HG02759 (cell line): ENCODE measurements around the gene RPL27A.

Source experiments
- ATAC-seq: cut with Tn5 transposase; IDR thresholded peaks from one replicate; pipeline ENCODE4 v1.9.1; 2021; ENCODE audit warnings: mild to moderate bottlenecking, moderate library complexity; ENCODE audit not compliant: unreplicated experiment

Gene RPL27A

DNA sequence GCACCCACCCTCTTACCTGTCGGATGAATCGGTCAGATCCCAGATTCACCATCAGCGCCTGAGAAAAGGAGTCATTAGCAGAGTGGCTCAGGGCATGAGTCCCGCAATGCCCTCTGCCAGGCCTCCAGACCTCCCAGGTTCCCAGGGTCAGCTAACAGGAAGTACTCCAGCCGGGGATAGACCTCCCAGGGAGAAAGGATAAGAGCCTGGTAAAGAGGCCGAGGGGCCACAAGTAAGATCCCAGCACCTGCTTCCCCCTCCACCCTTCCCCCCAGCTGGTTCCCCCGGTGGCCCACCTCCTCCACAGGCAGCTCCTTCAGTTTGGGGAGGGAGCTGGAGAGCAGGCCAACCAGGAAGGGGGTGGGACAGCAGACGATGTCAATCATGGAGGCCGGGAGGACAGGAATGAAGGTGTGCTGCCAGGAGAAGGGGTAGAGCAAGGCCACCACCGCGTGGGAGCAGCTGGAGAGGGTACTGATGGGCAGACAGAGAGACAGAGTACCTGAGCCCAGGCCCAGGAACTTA lies 16.4 kb downstream of the RPL27A start:
- no peak for ATAC-seq

- no peak for ATAC-seq
Observed at GRCh38 chr11:8699903-8700302, 17.3 kb downstream of the RPL27A start.

GRCh38 chr11:8701891-8702597 lies 19.5 kb downstream of the RPL27A start:
- ATAC-seq = no peak

- no peak for ATAC-seq
Observed at GRCh38 chr11:8702598-8702915, 20.0 kb downstream of the RPL27A start.

DNA sequence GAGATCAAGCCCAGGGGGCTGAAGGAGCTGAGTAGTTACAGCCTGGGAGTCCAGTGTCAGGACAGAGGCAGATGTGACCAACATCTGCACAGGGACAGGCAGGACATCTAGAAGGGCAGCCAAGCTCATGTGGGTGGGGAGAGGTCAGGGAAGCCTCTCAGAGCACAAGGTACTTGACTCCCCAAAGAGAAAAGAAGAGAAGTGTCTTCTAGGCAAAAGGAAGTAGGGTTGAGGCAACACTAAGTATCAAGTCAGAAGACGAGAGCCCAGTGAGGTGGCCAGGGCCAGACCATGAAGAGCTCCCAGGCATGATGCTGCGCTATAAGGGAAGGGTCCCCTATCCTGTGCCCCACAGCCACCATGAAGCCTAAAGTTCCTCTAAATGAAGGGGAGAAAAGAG lies 21.5 kb downstream of the RPL27A start:
- ATAC-seq = no peak

DNA sequence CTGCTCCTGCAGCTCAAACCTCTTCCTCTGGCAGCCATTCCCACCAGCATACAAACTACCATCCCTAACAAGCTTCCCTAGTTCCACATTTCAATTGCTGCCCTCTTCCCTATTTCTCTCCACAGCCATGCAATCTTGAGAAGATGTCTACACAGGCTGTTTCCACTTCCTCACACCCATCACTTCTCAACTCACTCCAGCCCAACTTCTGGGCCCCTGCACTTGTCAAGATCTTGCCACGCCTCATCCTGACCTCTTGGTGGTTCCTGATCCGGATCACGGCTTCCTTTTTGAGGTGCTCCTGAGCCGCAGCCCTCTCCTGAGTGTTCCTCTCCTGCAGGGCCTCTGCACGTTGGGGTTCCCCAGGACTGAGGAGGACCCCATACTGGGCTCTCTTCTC lies 22.6 kb downstream of the RPL27A start:
- no peak for ATAC-seq

- no peak for ATAC-seq
Observed at GRCh38 chr11:8706673-8707432, 24.3 kb downstream of the RPL27A start.

DNA sequence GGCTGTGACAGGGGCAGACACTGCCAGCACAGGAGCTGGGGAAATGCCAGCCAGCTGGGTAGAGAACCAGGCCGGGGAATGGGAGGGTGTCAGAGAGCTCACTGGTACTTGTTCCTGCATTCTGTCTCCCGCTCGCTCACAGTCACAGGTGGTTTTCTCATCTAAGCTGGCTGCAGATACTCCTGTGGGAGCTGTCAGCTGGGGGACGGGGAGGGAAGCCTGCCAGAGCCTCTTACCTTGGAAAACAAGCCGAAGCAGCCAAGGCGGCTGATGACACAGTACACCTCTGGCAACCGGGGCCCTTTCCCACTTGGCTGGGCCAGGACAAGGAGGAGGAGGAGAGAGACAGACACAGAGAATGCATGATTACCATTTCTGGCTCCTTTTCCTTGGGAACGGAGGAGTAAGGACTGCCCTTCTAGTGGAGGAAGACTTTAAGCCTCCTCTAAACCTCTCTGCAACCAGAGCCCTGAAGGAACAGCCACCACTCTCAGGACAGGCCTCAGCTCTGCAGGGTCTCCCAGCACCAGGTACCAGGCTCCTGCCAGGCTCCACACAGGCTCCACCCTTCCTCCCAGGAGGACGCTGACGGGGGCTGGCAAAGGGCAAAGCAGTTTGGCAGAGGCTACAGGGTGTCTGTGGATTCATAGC lies 25.1 kb downstream of the RPL27A start:
- ATAC-seq = no peak

- ATAC-seq = no peak
Observed at GRCh38 chr11:8709002-8709672, 26.5 kb downstream of the RPL27A start.

GRCh38 chr11:8709777-8710176 lies 27.2 kb downstream of the RPL27A start:
- ATAC-seq = no peak

DNA sequence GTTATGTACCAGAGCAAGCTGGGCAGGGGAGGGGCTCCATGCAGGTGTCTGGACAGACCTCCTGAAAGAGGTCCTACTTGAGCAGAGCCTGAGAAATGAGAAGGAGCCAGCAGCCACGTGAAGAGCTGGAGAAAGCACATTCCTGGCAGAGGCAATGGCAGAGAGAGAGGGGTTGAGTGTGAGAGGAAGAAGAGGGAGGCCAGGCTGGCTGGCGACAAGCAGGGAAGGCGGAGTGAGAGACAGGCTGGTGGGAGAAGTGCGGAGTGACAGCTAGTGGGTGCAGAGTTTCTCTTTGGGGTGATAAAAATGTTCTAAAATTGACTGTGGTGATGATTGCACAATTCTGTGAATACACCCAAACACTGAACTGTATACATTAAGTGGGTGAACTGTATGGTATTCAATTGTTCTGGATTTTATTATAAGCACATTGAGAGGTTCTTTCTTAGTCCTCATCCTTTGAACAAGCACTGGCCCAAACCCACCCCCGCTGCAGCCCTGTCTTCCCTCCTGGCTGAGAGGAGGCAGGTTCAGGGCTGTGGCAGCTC lies 29.4 kb downstream of the RPL27A start:
- ATAC-seq = no peak

DNA sequence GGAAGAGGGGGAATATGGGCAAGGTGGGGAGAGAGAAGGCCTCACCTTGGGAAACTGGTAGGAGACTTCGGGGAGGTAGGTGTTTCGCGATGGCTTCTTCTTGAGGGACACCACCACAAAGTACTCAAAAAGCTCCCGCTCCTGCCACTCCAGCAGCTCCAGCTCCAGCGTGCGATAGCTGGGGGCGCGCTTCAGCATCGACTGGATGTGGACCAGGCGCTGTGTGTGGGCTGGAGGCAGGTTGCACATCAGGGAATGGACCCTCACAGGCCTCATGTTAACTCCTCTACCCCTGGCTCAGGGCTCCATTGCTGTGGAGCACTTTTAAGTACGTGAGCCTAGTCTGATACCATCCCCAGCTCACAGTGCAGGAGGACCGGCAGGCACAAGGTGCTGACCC lies 29.9 kb downstream of the RPL27A start:
- no peak for ATAC-seq

GRCh38 chr11:8713760-8714454 lies 31.3 kb downstream of the RPL27A start:
- no peak for ATAC-seq

DNA sequence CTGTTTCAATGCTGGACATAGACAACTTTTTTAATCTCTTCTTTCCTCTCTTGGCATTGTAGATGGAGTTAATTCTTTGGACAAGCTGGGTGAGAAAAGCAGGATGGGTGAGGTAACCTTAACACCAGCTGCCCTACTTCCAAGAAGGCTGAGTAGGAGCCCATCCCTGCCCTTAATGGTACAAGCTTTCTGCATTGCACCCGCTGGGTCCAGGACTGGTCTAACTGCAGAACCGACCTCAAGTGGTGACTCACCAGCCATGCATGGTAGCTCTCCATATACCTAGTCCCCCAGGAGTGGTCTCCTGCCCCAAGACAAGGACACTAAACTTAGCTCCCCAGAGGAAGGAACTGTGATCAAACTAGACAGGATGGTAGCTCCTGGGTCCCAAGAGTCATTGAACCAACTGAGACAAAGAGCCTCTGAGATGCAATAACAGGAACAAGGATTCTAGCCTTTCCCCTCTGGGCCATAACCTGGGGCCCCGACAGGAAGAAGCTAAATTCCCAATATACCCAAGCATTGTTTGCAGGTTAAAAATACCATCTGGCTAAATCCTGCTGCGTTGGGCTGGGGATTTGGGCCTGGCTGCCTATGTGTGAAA lies 32.1 kb downstream of the RPL27A start:
- ATAC-seq = no peak

DNA sequence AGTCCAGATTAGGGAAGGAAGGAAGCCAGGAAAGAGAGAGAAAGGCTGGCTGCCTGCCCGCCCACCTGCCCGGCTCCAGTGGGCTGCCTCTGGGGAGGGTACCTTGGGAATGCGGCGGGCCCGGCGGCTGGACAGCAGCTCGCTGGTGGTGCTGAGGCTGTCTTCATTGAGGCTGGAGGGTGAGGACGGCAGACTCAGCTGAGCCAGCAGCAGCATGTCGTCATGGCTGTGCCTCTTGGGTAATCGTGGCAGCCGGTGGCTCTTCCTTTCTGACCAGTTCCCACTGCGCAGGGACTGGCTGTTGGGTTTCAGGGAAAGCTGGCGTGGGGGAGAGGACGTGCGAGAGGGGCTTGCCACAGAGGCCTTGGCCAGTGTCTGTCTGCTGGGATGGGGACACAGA lies 32.9 kb downstream of the RPL27A start:
- ATAC-seq = no peak

DNA sequence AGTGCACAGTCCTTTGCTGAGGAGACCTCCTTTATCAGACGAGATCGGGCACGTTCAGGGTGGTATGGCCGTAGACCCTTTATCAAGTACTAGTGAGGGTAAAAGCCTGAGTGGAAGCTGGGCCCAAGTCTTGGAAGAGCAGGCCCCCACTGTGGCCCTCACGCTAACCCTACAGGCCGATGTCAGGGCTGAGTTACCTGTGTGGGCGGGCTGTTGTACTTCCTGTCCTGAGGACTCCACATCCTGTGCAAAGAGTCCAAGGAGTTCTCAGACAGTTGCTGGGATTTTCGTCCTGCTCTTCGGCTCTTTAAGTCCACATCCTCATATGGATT lies 34.9 kb downstream of the RPL27A start:
- ATAC-seq = no peak

- no peak for ATAC-seq
Observed at GRCh38 chr11:8717876-8718753, 35.5 kb downstream of the RPL27A start.

DNA sequence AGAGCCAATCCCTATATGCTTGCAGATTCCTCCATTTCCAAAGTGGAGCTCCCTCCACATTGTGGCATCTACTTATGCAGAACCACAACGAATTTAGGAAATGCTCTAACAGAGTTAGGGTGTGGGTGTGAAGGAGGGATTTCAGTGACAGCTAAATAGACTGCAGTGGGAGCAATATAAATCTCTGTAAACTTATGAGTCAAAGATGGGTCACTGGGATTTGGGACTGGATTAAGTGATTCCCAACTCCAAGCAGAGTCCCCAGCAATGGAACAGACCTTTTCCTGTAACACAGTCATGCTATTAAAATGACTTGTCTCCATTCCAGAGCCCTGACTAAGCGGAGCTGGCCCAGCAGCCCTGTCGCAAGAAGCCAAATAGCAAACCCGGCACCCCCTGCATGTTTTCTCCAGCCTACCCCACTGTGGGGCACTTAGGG lies 36.6 kb downstream of the RPL27A start:
- ATAC-seq = no peak

DNA sequence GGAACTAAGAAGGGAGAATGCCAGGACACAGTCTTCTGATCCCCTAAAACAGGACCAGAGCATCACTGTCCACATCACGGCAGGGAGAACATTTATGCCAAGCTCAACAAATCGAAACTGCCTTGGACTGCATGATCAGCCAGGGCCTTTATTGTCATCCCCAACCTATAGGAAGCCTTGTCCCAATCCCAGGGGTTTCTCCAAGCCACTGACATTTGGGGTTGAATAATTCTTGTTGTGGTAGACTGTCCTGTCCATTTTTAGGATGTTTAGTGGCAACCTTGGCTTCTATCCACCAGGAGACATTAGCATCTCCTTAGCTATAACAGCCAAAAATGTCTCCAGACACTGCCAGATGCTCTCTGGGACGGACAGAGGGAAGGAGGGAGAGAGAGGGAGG lies 37.1 kb downstream of the RPL27A start:
- no peak for ATAC-seq
